Inflammatory macrophage treated with lipopolysaccharide for 1 hour (primary cell): ENCODE results near the gene NMU.
"Not testable (repeated sequence)": the region's sequence is repeated elsewhere in the genome, so short reads cannot be mapped to it uniquely, and the experiment has no call there.

Source experiments
- DNase-seq, 2 donors: peaks; one replicate each; pipeline ENCODE4 v3.0.0-alpha.2; 2020 to 2022

The NMU gene

DNA sequence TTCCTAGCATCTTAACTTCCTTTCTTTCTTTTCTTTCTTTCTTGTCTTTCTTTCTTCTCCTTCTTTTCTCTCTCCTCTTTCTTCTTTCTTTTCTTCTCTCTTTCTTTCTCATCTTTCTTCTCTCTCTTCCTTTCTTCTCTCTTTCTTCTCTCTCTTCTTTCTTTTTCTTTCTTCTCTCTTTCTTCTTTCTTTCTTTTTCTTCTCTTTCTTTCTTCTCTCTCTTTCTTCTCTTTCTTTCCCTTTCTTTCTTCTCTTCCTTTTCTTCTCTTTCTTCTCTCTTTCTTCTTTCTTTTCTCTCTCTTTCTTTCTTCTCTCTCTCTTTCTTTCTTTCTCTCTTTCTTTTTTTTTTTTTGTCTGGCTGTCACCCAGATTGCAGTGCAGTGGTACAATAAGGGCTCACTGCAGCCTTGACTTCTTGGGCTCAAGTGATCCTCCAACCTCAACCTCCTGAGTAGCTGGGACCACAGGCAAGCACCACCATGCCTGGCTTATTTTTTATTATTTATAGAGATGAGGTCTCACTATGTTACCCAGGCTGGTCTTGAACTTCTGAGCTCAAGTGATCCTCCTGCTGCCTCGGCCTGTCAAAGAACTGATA, 17.5 kb downstream of the NMU start:
- no peak for DNase-seq

DNA sequence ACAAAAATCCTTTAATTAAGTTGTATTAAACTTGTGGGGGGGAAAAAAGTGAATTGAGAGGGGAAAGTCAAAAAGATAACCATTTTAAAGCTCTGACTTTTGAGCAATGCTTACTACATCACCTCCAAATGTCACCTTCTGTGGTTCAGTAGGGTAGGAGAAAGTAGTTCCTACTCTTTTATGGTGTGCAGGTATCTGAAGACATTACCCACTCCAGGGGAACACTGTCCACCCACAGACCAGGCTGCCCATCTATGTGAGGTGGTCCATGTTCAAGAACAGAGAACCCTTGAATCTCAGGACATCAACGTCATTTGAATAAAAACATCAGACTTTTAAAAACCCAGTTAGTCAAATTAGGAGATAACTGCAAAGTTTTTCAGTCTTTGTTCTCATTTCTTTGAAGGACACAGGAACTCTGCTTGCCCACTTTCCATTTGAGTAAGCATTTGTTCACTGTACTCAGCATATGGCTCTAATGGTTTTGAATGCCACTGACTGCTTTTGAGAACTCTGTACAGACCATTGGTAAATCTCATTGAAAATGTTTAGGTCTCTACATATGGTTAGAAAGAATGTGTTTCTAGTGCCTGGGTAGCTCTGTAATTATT, 18.4 kb downstream of the NMU start:
- no peak for DNase-seq

DNA sequence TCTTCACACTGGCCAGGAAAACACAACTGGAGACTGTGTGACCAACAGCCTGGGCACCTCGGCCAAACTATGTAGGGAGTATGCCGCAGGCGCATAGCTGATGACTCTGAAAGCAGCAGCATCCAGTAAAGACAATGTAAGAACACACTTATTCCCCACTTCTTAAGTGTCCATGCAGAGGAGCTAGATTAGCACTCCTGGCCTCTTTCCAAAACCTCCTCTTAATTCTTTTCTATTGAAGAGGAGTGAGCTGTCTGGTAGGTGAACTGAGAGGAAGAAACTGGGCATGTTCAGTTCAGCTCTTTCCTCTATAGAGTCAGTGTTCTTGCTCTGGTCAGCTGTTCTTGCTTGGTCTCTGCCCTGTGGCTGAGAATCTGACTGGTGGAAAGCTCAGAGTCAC, 21.1 kb downstream of the NMU start:
- DNase-seq, result no peak

DNA sequence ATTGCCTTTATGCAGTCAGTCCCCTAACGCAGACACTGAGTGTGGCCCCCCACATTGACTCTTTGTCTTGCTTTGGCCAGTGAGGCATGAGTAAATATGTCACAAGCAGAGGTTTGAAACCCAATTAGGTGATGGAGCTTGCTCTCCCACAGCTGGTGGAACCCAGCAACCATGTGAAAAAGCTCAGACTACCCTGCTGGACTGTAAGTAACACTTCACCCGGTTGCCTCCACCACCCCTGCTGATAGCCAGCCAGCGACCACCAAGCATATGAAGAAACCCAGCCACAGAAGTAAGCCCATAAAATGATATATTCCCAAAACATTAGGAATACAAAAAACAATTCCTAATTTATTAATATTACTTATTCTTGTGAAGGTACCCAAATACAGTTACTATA, 22.5 kb downstream of the NMU start:
- DNase-seq, result no peak

DNA sequence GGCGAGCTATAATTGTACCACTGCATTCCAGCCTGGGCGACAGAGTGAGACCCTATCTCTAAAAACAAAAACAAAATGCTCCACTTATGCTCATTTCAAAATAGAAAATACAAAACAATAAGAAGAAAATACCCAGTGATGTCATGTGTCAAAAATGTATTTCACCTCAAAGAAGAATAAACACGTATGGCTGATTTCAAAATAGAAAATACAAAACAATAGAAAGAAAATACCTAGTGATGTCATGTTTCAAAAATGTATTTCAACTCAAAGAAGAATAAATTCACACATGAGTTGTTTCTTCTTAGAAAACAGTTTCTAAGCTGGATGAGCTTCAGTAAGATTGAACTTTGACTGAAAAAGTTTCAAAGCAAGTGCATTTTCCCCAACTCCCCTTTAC, 23.8 kb downstream of the NMU start:
- no peak for DNase-seq

DNA sequence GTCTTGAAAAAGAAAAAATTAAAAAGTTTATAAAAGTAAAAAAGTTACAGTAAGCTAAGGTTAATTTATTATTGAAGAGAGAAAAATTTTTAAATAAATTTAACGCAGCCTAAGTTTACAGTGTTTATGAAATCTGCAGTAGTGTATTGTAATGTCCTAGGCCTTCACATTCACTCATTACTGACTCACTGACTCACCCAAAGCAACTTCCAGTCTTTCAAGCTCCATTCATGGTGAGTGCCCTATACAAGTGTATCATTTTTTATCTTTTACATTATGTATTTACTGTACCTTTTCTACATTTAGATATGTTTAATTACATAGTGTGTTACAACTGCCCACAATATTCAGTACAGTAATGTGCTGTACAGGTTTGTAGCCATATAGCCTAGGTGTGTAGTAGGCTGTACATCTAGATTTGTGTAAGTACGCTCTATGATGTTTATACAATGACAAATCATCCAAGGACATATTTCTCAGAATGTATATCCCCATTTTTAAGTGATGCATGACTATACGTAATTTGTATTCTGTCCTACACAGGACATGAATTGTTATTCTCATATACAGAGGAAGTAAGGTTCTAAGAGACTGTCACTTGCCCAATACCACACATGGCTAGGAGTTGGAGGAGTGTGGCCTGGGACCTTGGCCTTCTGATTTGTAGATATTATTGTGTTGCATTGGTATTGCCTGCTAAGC, 24.6 kb downstream of the NMU start:
- DNase-seq, result no peak

DNA sequence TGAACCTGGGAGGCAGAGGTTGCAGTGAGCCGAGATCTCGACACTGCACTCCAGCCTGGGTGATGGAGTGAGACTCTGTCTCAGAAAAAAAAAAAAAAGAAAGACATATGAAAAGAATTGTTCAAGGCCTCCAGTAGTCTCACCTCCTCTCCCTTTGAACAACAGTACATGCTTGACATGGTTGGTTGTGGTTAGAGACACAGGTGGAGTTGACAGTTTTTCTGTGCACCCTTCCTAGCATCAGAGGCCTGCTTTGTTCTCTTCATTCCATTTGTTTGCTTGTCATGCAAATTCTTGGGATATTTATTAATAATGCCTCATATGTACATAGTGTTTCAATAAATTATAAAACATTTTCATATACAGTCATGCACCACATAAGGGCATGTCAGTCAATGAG, 25.7 kb downstream of the NMU start:
- DNase-seq, result no peak

DNA sequence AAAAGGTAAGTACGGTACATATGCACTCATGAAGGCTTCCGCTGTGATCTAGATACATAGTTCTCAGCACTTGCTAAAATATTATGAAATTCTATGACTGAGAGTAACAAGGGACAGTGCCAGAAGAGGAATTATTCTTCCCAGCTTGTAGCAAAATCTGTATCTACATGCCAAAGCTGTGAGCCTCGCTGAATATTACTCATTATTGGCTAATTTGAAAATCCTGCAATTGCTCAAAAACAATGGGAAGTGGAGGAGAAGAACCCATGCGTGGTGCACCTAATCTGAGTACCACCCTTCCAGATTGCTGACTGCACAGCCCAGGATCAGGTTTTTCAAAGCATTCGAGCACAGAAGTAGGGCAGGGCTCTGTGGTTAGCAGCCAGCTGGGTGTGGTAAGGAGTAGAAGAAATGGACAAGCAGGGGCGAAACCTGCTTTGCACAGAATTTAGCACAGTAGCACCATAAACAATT, 26.7 kb downstream of the NMU start:
- DNase-seq, result no peak

DNA sequence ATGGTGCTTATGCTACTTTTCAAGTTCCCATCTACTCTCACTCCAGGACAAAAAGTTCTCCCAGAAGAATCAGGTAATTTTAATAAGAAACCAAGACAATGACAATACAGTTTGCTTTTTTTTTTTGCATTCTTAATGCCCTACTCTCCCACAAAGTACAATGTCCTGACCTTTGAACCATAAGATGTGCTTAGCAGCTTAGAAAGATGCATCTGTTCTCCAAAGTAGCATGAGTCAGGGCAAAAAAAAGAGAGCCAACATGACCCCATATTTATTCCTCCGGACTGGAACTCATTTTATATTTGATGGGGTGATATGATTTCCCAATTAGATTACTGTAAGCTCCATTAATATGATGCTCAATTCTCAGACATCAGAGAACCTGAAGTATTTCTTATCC, 27.5 kb downstream of the NMU start:
- DNase-seq, result no peak

DNA sequence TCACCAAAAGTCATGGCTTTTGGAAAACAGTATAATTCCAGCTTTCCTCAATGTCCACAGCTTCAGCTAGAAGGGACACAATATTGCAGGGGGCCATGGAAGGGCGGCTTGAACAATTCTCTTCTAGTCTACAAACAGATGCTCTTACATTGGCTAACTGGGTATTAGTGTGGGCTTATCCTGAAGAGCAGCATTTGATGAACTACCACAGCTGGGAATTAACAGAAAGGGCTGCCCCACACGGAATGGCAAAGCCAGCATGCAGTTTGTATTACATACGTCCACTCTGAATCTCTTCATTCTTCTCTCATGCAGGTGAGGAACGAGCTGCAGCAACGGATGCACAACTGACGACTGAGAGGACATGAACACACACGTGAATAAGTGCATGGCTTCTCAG, 31.1 kb downstream of the NMU start:
- DNase-seq, result no peak

DNA sequence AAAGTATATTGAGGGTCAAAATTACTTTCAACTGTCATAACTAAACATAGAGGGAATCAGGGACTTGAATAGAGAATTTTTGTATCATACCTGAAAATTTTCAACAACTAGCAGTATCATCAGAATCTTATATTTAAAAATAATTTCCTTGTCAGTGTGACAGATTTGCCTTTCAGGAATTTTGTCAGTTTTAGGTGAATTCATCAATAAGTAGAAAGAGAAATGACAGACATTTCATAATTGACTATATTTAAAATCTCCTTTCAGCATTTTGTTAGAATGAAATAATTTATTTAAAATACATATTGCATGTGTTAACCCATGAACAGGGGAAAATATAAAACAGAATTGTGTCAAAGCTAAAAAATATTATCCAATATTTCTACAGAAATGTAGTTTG, 35.5 kb downstream of the NMU start:
- no peak for DNase-seq

DNA sequence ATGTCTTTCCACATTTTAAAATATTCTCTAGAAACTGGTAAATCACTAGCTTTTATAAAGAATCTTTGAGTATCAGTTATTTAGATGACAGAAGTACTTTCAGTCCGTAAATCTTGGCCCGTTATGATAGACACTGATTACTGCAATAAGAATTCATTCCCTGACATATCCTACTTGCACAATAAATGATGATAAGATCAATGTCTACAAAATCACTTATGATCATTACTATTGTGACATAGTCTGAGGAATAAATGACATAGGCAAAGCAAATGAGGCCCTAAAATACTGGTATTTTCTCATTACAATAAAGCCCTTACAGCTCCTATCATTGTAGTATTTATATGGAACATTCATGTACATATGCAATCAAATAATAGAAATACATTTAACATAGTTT, 37.5 kb downstream of the NMU start:
- no peak for DNase-seq

DNA sequence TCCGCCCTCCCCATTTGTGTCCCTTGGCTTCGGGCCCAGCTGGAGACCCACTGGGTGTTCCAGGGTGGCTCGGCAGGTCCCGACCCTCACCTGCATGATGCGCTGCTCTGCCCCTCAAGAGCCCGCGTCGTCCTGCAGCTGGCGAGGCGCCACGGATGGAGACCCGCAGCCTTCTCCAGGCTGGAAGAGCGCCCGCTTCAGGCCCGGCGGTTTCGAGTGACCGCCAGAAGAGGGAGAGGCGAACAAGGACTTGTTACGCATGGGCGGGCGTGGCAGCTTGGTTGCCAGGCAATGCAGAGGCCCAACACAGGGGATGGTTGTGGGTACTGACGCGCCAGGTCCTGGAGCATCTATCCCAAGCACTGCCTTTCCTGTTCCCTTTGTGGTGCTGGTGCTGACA, 44.1 kb downstream of the NMU start, which contains the start of gene PDCL2:
TSS of gene PDCL2 (minus strand) at position 232 of the 400 bp plus-strand sequence. CDS start at position 96, 136 bp downstream.
- DNase-seq, result no peak

DNA sequence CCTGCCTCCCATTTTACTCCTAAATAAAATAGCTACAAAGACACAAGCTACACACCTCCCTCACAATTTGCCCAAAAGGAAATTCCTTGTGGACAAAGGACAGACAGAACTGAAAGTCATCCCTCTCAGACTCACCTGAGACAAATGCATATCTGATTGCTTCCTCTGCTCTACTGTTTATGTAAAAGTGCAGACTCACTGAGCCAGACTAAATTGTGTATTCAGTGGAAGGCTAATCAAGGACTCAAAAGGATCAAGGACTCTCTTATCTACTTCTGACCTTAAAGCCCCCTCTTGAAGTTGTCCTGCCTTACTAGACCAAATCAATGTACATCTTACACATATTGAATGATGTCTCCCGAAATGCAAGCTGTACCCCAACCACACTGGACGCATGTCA, 47.9 kb downstream of the NMU start:
- no peak for DNase-seq

DNA sequence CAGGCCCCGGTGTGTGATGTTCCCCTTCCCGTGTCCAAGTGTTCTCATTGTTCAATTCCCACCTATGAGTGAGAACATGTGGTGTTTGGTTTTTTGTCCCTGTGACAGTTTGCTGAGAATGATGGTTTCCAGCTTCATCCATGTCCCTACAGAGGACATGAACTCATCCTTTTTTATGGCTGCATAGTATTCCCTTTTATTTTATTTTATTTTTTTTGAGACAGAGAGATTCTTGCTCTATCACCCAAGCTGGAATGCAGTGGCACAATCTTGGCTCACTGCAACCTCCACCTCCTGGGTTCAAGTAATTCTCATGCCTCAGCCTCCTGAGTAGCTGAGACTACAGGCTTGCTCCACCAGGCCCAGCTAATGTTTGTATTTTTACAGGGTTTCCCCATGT, 53.3 kb downstream of the NMU start:
- not testable (repeated sequence) for DNase-seq

DNA sequence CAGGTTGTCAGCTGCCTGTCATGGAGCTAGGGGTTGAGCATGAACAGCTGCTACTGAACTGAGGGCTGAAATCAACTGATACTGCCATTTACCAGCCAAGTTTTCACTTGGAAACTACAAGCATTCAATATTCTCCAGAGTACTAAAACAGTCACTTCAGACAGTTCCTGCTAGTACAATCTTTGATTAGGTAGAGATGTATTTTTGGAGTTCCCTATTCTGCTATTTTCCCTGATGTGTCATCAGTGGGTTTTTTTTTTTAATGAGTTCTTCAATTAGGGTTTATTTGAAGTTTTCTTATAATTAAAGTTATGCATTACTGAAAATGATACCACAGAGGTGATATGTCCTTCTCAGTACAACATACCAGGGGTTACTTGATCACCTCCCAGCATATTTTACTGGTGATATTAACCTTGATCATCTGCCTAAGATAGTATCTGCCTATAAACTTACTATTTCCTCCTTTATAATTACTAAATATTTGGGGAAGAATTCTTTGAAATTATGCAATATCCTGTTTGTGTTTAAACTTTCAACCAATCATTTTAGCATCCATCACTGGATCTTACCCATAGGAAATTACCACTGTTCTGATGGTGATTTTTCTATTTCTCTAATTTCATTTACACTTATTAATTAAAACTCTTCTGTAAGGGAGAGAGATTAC, 57.6 kb downstream of the NMU start:
- peak; percentile 58 to 71 for DNase-seq

DNA sequence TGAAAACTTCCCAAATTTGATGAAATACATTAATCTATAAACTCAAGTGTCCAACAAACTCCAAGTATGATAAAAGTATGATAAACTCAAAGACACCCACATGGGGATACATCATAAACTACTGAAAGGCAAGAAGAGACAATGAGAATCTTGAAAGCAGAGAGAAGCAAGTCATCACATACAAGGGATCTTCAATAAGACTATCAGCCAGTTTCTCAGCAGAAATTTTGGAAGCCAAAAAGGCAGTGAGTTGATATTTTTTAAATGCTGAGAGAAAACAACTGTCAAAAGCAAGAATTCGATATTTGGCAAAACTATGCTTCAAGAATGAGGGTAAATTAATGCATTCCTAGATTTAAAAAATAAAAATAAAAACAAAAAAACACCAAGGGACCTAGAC, 60.6 kb downstream of the NMU start:
- DNase-seq, result no peak

DNA sequence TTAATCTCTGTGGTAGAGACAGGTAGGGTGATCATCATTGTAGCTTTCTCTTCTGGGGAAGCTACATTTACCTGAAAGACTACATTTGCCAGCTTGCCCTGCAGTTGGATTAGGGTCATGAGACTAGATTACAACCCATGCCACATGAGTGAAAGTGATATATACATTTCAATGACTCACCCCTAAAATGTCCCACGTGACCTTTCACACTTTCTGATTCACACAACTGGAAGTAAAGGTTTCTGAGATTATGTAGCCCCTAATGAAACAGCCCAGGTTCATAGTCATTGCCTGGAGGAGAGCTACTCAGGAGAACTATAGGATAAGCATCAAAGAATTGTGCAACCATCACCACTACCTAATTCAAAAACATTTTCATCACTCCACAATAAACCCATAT, 61.8 kb downstream of the NMU start:
- no peak for DNase-seq

DNA sequence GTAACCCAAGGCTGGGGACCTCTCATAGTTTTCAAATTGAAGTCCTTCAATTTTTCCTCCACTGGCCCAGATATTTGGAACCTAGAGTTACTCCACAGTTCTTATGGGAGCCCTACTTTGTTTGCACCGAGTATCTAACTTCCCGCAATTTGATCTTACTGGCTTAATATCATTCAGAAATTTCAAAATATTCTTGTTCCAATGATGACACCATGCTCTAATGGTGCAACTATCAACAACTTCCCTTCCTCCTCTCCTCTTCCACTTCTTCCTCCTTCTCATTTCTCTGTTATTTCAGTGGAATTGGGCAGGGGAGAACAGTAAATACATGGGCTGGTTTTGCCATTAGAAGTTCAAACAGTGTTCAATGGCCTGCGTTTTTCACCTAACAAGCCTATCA, 64.3 kb downstream of the NMU start:
- DNase-seq, result peak; percentile 40 to 57

DNA sequence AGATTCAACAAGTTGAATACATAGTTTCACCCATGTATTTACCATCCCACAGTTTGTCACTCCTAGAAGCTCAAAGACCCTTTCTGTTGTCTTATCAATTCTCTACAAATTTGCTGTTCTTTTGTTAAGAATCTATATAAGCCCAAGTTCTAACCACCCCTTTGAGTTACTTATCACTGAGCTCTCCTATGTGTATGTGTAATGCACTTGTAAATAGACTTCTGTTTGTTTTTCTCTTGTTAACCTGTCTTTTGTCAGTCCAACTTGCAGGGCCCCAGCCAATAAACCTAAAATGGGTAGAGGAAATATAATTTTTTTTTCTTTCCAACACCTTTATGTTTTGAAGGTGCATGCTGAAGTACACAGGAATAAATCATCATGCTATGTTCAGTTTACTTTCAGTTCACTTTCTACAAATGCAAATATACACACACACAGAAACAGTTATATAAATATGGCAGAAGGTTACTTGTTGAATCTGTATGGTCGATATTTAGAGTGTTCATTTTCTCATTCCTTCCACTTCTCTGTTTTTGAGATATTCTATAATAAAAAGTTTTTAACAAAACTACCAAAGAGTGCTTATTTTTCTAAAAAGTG, 67.1 kb downstream of the NMU start:
- DNase-seq, result no peak

DNA sequence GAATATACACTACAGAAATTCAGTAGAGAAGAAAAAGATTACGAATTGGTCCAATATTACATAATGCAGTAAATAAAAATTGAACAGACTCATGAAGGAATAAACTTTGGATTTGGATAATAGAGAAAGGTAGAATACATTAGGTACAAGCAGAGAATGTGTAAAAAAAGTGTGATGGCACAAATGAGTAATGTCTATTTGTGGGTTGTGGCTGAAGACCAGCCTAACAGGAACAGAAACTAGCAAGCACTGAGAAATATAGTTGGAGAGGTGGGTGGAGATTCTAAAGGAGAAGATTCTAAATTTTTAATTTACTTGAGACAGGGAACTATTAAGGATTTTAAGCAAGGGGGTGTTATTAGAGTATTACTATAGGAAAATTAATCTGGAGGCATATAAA, 74.2 kb downstream of the NMU start:
- DNase-seq, result peak; percentile 74 to 75

DNA sequence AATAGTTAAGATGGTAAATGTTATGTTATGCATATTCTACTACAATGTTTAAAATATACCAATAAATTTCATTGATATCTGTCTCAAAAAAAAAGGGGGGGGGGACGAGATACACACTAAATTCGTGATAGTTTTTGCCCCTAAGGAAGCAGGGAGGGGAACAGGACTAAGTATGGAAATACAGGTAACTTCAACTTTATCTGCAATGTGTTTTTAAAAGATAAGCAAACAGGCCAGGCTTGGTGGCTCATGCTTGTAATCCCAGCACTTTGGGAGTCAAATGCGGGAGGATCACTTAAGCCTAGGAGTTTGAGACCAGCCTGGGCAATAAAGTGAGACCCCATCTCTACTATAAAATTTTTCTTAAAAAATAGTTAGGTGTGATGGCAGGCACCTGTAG, 76.0 kb downstream of the NMU start:
- DNase-seq, result no peak

DNA sequence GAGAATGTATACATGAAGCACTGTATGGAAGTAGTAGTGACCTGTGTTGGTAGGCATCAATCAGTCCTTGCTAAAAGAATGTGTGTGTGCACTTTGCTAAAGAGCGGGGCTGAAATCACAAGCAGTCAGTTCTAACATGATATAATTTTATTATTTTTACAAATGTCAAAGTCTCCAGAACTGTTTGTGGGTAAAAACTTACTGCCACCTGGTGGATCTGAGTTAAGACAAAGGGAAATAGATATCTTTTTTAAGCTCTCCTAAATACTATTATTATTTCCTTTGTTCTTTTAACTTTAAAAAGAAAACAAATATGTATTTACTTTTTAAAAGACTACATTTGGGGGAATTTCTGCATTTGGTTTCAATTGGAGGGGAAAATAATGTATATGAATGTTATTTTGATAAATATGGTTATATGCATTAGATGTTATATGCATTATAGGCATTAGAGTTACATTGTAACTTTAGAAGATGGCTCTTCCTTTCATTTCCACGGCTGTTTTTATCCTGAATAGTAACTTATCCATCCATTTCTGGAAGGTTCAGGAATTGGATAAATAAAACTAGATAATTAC, 81.6 kb downstream of the NMU start:
- DNase-seq, result peak in 1 of 2 donors; percentile 15
